ENCODE results near the gene TNFRSF4.

The TNFRSF4 gene

GRCh38 chr1:1213345-1214265, at the start of gene TNFRSF4:
Gene TNFRSF4, minus strand, starts transcription at chr1:1214153. Its CDS starts 26 bp downstream, at chr1:1214127.
- no peak for DNase-seq (ENCODE audit: low spot score)
- Histone ChIP-seq H3K27ac (no peak within 1 kb of the TSS), H3K4me3 (peak within 1 kb of the TSS; percentile 50)
- TF ChIP-seq CTCF (IDR thresholded peaks at IDR 0.05): no peak

GRCh38 chr1:1262758-1263157, 48.8 kb upstream of the TNFRSF4 start:
- no peak for DNase-seq (ENCODE audit: low spot score)
- Histone ChIP-seq H3K27ac (no peak overlapping the region), H3K4me3 (no peak overlapping the region)
- TF ChIP-seq CTCF (IDR thresholded peaks at IDR 0.05): no peak

GRCh38 chr1:1262071-1262470, 48.1 kb upstream of the TNFRSF4 start:
- H3K4me3 ChIP-seq: no peak overlapping the region
- DNase-seq (ENCODE audit: low spot score): no peak
- TF ChIP-seq CTCF (IDR thresholded peaks at IDR 0.05): no peak
- no peak overlapping the region for H3K27ac ChIP-seq

GRCh38 chr1:1260843-1261560, 47.0 kb upstream of the TNFRSF4 start:
- Histone ChIP-seq H3K4me3 (no peak overlapping the region), H3K27ac (no peak overlapping the region)
- no peak for TF ChIP-seq CTCF (IDR thresholded peaks at IDR 0.05)
- no peak for DNase-seq (ENCODE audit: low spot score)

- no peak for DNase-seq (ENCODE audit: low spot score)
- TF ChIP-seq CTCF (IDR thresholded peaks at IDR 0.05): no peak
- no peak overlapping the region for H3K4me3 ChIP-seq
- H3K27ac ChIP-seq: no peak overlapping the region
Observed at GRCh38 chr1:1259951-1260600, 46.1 kb upstream of the TNFRSF4 start.

GRCh38 chr1:1259540-1259939, 45.6 kb upstream of the TNFRSF4 start:
- no peak for DNase-seq (ENCODE audit: low spot score)
- Histone ChIP-seq H3K4me3 (no peak overlapping the region), H3K27ac (no peak overlapping the region)
- TF ChIP-seq CTCF (IDR thresholded peaks at IDR 0.05): no peak
